Activated T-cell treated with anti-CD3 and anti-CD28 coated beads, Interleukin-2, amount 50 U/mL, for 24 hours (primary cell): ENCODE results near the gene SERPINB4.

ENCODE experiments used
- DNase-seq: peaks from one replicate; pipeline ENCODE4 v3.0.0-alpha.2; 2020
- H3K27ac Mint-ChIP-seq: 2 replicates; pipeline ENCODE4 v1.8.0; 2020; ENCODE audit warnings: mild to moderate bottlenecking, mixed read lengths
- H3K27me3 Mint-ChIP-seq: 2 replicates; pipeline ENCODE4 v1.8.0; 2020; ENCODE audit warnings: mixed read lengths
- H3K36me3 Mint-ChIP-seq: 2 replicates; pipeline ENCODE4 v1.8.0; 2020; ENCODE audit warnings: low read depth, mixed read lengths
- H3K4me1 Mint-ChIP-seq: 2 replicates; pipeline ENCODE4 v1.8.0; 2020; ENCODE audit warnings: low read depth, mixed read lengths
- H3K4me3 Mint-ChIP-seq: 2 replicates; pipeline ENCODE4 v1.8.0; 2020; ENCODE audit warnings: mild to moderate bottlenecking, moderate library complexity, mixed read lengths
- H3K9me3 Mint-ChIP-seq: 2 replicates; pipeline ENCODE4 v1.8.0; 2020; ENCODE audit warnings: mixed read lengths

The SERPINB4 gene

GRCh38 chr18:63604791-63605567 is 39.1 kb downstream of the SERPINB4 start:
- no peak overlapping the region for H3K4me3 Mint-ChIP-seq

DNA sequence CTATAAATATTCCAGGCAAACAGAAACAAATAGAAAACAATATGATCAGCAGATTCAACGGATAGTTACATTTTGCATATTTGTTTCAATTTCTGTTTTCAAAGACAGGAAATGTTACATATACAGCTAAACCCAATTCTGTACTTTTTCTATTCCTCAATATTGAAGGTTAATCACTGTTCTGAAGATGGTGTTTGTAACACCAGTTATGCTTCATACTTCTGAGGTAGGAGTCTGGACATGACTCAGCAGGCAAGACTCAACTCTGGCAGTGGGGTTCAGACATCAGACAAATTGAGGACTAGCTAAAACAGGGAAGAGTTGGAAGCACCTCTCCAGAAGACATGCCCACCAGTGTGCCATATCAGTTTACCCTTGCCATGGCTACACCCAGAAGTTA is 40.3 kb downstream of the SERPINB4 start:
- H3K27me3 Mint-ChIP-seq = no peaks in the 10 kb centered on the region
- no peak overlapping the region for H3K4me3 Mint-ChIP-seq
- DNase-seq = no peak
- no peak overlapping the region for H3K27ac Mint-ChIP-seq
- no peaks in the 10 kb centered on the region for H3K9me3 Mint-ChIP-seq
- no peaks in the 10 kb centered on the region for H3K4me1 Mint-ChIP-seq
- no peaks in the 10 kb centered on the region for H3K36me3 Mint-ChIP-seq

More at GRCh38 chr18:63604791-63605567, 39.1 kb downstream of the SERPINB4 start:
- Mint-ChIP-seq H3K27me3 (no peaks in the 10 kb centered on the region), H3K9me3 (no peaks in the 10 kb centered on the region), H3K4me1 (no peaks in the 10 kb centered on the region), H3K27ac (no peak overlapping the region), H3K36me3 (no peaks in the 10 kb centered on the region)
- no peak for DNase-seq

DNA sequence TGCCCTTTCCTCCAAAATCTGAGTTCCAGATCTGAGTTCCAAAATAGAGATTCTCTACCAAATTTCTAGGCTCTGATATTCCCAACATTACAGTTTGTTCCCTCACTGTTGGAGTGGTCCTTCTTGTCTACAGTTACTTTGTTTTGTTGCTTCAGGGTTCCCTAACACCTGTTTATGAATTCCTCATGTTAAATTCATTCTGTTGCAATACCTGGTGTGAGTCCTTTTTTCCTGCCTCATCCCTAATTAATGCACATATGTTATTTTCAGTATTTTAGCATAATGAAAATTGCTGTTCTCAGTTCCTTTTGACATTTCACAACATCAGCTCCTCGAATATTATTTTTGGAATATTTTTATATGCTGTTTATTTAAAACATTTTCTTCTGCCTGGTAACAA is 40.7 kb downstream of the SERPINB4 start:
- no peaks in the 10 kb centered on the region for H3K27me3 Mint-ChIP-seq
- no peak overlapping the region for H3K27ac Mint-ChIP-seq
- H3K36me3 Mint-ChIP-seq = no peaks in the 10 kb centered on the region
- DNase-seq = no peak
- no peak overlapping the region for H3K4me3 Mint-ChIP-seq
- no peaks in the 10 kb centered on the region for H3K9me3 Mint-ChIP-seq
- H3K4me1 Mint-ChIP-seq = no peaks in the 10 kb centered on the region

GRCh38 chr18:63596964-63597363 is 47.1 kb downstream of the SERPINB4 start:
- H3K4me3 Mint-ChIP-seq = no peak overlapping the region
- H3K9me3 Mint-ChIP-seq = no peaks in the 10 kb centered on the region
- H3K27ac Mint-ChIP-seq = no peak overlapping the region
- H3K27me3 Mint-ChIP-seq = no peaks in the 10 kb centered on the region
- H3K4me1 Mint-ChIP-seq = no peaks in the 10 kb centered on the region
- no peaks in the 10 kb centered on the region for H3K36me3 Mint-ChIP-seq
- DNase-seq = no peak

- Mint-ChIP-seq H3K27ac (no peak overlapping the region), H3K27me3 (no peaks in the 10 kb centered on the region), H3K36me3 (no peaks in the 10 kb centered on the region), H3K4me1 (no peaks in the 10 kb centered on the region), H3K9me3 (no peaks in the 10 kb centered on the region), H3K4me3 (no peak overlapping the region)
- DNase-seq = no peak
Measured at GRCh38 chr18:63592471-63592870, 51.6 kb downstream of the SERPINB4 start.

DNA sequence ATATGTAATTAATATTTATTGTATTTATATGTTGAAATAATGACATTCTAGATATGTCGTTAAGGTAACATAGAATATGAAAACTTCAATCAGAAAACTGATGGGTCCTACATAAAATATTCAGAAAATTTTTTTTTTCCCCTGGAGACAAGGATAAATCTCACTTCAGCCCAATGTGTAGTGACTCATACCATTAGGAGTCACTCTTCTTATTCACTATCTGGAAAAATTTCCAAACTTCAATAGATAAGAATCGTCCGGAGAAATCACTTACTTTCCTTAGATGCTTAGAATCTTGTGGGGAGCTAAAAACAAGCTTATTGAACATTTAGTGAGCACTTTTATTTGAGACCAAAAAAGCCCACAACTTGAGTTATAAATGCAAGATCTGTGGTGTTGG is 52.3 kb downstream of the SERPINB4 start:
- DNase-seq = no peak
- Mint-ChIP-seq H3K9me3 (no peaks in the 10 kb centered on the region), H3K27ac (no peak overlapping the region)

DNA sequence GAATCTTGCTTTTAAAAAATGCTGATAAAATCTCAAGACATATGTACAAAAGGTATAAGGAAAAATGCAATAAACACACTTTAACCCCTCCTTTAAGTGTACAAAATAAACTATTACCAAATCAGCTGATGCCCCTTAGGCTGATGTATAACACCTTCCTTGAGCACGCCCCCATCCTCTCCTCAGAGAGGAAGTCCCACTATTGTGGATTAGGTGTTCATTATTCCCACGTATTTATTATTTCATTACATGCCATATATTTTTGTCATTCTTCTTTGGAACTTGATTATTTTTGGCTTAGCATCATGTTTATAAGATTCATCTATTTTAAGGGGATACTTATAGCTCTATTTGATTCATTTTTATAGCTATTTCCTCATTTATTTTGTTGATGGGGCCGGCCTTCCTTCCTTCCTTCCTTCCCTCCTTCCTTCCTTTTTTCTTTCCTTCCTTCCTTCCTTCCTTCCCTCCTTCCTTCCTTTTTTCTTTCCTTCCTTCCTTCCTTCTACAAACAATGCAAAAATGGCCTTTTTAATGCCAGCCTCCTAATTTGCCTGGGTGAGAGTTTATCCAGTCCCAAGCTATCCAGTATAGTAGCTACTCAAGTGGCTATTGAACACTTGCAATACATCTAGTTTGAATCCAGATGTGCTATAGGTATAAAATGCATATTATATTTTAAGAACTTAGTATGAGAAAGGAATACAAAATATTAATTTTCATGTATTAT is 52.9 kb downstream of the SERPINB4 start:
- Mint-ChIP-seq H3K27me3 (peaks cover 4% of the 10 kb centered on the region), H3K27ac (no peak overlapping the region), H3K9me3 (no peaks in the 10 kb centered on the region), H3K36me3 (no peaks in the 10 kb centered on the region), H3K4me3 (no peak overlapping the region), H3K4me1 (no peaks in the 10 kb centered on the region)
- DNase-seq = no peak

More for the DNA sequence above, 52.3 kb downstream of the SERPINB4 start:
- H3K27me3 Mint-ChIP-seq = peaks cover 4% of the 10 kb centered on the region
- no peaks in the 10 kb centered on the region for H3K4me1 Mint-ChIP-seq
- no peak overlapping the region for H3K4me3 Mint-ChIP-seq
- H3K36me3 Mint-ChIP-seq = no peaks in the 10 kb centered on the region

- Mint-ChIP-seq H3K27ac (no peak overlapping the region), H3K9me3 (no peaks in the 10 kb centered on the region), H3K27me3 (peaks cover 4% of the 10 kb centered on the region), H3K4me3 (no peak overlapping the region), H3K4me1 (no peaks in the 10 kb centered on the region), H3K36me3 (no peaks in the 10 kb centered on the region)
- no peak for DNase-seq
Measured at GRCh38 chr18:63590373-63590772, 53.7 kb downstream of the SERPINB4 start.

- no peak for DNase-seq
- Mint-ChIP-seq H3K27me3 (peaks cover 10% of the 10 kb centered on the region), H3K36me3 (no peaks in the 10 kb centered on the region), H3K4me1 (no peaks in the 10 kb centered on the region), H3K9me3 (no peaks in the 10 kb centered on the region), H3K4me3 (no peak overlapping the region), H3K27ac (no peak overlapping the region)
Measured at GRCh38 chr18:63588909-63589308, 55.1 kb downstream of the SERPINB4 start.
